Measurements from ENCODE around the gene CEP128.

Gene CEP128

DNA sequence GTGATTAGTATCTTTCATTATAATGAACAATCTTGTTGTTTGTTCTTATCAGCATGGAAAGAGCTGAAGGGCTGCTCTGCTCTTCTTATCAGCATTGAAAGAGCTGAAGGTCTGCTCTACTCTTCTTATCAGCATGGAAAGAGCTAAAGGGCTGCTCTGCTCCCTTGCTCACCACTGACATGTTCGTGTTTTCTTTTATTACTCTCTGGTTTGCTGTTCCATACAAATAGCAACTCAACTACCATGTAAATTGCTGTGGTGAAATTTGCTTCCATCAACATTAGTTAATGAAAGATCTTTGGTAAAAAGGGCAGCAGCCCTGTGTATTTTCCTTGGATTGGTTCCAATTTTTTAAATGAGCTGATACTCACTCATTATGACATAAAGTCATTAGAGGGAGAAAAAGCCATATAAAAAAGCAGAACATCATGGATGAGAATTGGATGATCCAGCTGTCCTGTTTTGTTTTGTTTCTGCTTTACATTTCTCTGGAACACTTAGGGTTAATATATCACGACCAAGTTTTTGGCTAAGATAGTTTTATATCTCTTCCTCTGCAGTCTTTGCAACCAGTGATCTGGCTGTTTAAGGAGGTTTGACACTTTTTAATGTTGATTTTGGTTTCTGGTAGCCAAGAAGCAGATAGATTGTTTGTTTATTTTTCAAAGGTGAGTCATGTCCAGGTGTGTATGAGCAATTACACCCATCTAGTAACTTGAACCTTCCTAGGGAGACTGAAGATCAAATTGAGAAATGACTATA, 356.6 kb downstream of the CEP128 start:
- Histone ChIP-seq H3K9me3 (ENCODE audit: insufficient read depth, low read length) (no peaks in the 10 kb centered on the region), H3K36me3 (replicated peaks; ENCODE audit: low read depth, low read length) (no peaks in the 10 kb centered on the region), H3K9ac (ENCODE audit: low read length) (no peak overlapping the region), H3K27ac (ENCODE audit: low read length) (no peak overlapping the region), H3K27me3 (ENCODE audit: low read depth, low read length) (no peaks in the 10 kb centered on the region), H3K79me2 (ENCODE audit: low read length) (no peaks in the 10 kb centered on the region), H3K4me1 (ENCODE audit: low read length) (peaks cover 17% of the 10 kb centered on the region), H3K4me3 (ENCODE audit: low read length) (no peak overlapping the region), H2AFZ (ENCODE audit: low read depth, low read length) (no peak overlapping the region), H3K4me2 (ENCODE audit: low read length) (no peak overlapping the region), H4K20me1 (ENCODE audit: insufficient read depth, low read length) (no peaks in the 10 kb centered on the region)
- TF ChIP-seq, protein P1, sequence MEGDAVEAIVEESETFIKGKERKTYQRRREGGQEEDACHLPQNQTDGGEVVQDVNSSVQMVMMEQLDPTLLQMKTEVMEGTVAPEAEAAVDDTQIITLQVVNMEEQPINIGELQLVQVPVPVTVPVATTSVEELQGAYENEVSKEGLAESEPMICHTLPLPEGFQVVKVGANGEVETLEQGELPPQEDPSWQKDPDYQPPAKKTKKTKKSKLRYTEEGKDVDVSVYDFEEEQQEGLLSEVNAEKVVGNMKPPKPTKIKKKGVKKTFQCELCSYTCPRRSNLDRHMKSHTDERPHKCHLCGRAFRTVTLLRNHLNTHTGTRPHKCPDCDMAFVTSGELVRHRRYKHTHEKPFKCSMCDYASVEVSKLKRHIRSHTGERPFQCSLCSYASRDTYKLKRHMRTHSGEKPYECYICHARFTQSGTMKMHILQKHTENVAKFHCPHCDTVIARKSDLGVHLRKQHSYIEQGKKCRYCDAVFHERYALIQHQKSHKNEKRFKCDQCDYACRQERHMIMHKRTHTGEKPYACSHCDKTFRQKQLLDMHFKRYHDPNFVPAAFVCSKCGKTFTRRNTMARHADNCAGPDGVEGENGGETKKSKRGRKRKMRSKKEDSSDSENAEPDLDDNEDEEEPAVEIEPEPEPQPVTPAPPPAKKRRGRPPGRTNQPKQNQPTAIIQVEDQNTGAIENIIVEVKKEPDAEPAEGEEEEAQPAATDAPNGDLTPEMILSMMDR (IDR thresholded peaks at IDR 0.05; ENCODE audit: low read depth, low read length), result no peak
- TF ChIP-seq EZH2phosphoT487 (IDR thresholded peaks at IDR 0.05; ENCODE audit: low read depth), result no peak

DNA sequence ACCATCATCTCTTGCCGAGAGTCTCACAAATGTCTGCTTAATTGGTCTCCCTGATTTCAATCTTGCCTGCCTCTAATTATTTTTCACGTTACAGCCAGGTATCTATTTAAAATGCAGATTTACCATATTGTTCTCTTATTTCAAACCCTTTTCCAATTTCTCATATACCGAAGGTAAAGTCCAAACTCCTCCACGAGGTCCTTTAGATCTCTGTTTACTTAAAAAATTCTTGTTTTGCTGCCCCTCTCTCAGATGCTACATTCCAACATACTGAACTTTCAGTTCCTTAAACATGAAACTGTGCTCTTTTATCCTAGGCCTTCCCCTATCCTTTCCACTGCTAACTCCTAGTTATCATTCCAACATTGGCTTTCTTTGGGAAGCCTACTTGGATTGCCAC, 363.9 kb downstream of the CEP128 start:
- no peak overlapping the region for H3K9ac ChIP-seq (ENCODE audit: low read length)
- no peaks in the 10 kb centered on the region for H3K36me3 ChIP-seq (replicated peaks; ENCODE audit: low read depth, low read length)
- no peak overlapping the region for H2AFZ ChIP-seq (ENCODE audit: low read depth, low read length)
- H3K27ac ChIP-seq (ENCODE audit: low read length), result no peak overlapping the region
- H3K4me3 ChIP-seq (ENCODE audit: low read length), result no peak overlapping the region
- H3K4me2 ChIP-seq (ENCODE audit: low read length), result no peak overlapping the region
- TF ChIP-seq, protein P1 (IDR thresholded peaks at IDR 0.05; ENCODE audit: low read depth, low read length), result no peak
- no peak for TF ChIP-seq EZH2phosphoT487 (IDR thresholded peaks at IDR 0.05; ENCODE audit: low read depth)
- H3K27me3 ChIP-seq (ENCODE audit: low read depth, low read length), result no peaks in the 10 kb centered on the region
- no peaks in the 10 kb centered on the region for H3K4me1 ChIP-seq (ENCODE audit: low read length)
- no peaks in the 10 kb centered on the region for H3K9me3 ChIP-seq (ENCODE audit: insufficient read depth, low read length)
- H4K20me1 ChIP-seq (ENCODE audit: insufficient read depth, low read length), result no peaks in the 10 kb centered on the region
- H3K79me2 ChIP-seq (ENCODE audit: low read length), result no peaks in the 10 kb centered on the region

DNA sequence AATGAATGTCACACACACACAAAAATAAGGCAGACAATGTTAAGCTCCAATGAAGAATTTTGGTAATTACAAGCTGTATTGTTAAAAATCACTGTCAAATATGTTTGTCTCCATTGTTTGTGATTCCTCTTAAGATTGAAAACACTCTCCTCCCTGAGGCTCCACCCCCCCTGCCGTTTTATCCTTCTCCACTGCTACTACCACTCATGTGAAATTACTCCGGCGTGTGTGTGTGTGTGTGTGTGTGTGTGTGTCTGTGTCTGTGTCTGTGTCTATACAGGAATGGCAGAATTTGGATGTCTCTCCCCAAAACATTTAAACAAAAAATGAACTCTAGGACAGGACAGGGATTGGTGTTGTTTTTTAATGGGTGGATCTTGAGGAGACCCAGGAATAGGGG, 365.1 kb downstream of the CEP128 start:
- Histone ChIP-seq H3K9ac (ENCODE audit: low read length) (no peak overlapping the region), H3K4me2 (ENCODE audit: low read length) (no peak overlapping the region), H3K27ac (ENCODE audit: low read length) (no peak overlapping the region), H3K4me3 (ENCODE audit: low read length) (no peak overlapping the region), H2AFZ (ENCODE audit: low read depth, low read length) (no peak overlapping the region), H3K27me3 (ENCODE audit: low read depth, low read length) (no peaks in the 10 kb centered on the region), H3K36me3 (replicated peaks; ENCODE audit: low read depth, low read length) (no peaks in the 10 kb centered on the region), H3K4me1 (ENCODE audit: low read length) (no peaks in the 10 kb centered on the region), H4K20me1 (ENCODE audit: insufficient read depth, low read length) (no peaks in the 10 kb centered on the region), H3K9me3 (ENCODE audit: insufficient read depth, low read length) (no peaks in the 10 kb centered on the region), H3K79me2 (ENCODE audit: low read length) (no peaks in the 10 kb centered on the region)
- no peak for TF ChIP-seq EZH2phosphoT487 (IDR thresholded peaks at IDR 0.05; ENCODE audit: low read depth)
- TF ChIP-seq, protein P1 (IDR thresholded peaks at IDR 0.05; ENCODE audit: low read depth, low read length), result no peak

DNA sequence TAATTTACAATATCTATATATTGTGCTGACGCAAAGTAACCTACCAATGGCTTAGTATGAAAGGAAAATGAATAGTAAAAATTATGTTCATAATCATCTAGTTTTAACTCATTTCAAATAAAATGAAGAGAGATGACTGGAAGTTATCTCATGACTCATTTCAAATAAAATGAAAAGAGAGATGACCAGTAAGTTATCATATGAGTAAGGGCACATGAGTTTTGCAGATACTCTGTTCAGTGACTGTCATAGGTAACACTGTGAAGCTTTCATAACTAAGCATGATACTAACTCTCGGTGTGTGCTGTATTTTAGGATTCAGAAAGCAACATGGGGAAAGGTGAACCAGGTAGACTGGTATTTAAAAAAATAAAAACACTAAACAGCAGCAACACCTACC, 365.8 kb downstream of the CEP128 start:
- no peaks in the 10 kb centered on the region for H3K79me2 ChIP-seq (ENCODE audit: low read length)
- H3K9me3 ChIP-seq (ENCODE audit: insufficient read depth, low read length), result no peaks in the 10 kb centered on the region
- TF ChIP-seq, protein P1 (IDR thresholded peaks at IDR 0.05; ENCODE audit: low read depth, low read length), result no peak
- TF ChIP-seq EZH2phosphoT487 (IDR thresholded peaks at IDR 0.05; ENCODE audit: low read depth), result no peak
- H3K4me3 ChIP-seq (ENCODE audit: low read length), result no peak overlapping the region
- no peak overlapping the region for H3K27ac ChIP-seq (ENCODE audit: low read length)
- no peaks in the 10 kb centered on the region for H3K4me1 ChIP-seq (ENCODE audit: low read length)
- no peak overlapping the region for H2AFZ ChIP-seq (ENCODE audit: low read depth, low read length)
- H3K36me3 ChIP-seq (replicated peaks; ENCODE audit: low read depth, low read length), result no peaks in the 10 kb centered on the region
- no peaks in the 10 kb centered on the region for H4K20me1 ChIP-seq (ENCODE audit: insufficient read depth, low read length)
- H3K27me3 ChIP-seq (ENCODE audit: low read depth, low read length), result no peaks in the 10 kb centered on the region
- H3K9ac ChIP-seq (ENCODE audit: low read length), result no peak overlapping the region
- H3K4me2 ChIP-seq (ENCODE audit: low read length), result no peak overlapping the region
